GM21381 (cell line): ENCODE measurements around the gene SF1.

ENCODE experiments used
- ATAC-seq: cut with Tn5 transposase; IDR thresholded peaks from one replicate; pipeline ENCODE4 v1.9.1; 2021; ENCODE audit warnings: mild to moderate bottlenecking, moderate library complexity; ENCODE audit not compliant: unreplicated experiment

SF1 gene

GRCh38 chr11:64786308-64786707 is 8.0 kb upstream of the SF1 start:
- no peak for ATAC-seq

DNA sequence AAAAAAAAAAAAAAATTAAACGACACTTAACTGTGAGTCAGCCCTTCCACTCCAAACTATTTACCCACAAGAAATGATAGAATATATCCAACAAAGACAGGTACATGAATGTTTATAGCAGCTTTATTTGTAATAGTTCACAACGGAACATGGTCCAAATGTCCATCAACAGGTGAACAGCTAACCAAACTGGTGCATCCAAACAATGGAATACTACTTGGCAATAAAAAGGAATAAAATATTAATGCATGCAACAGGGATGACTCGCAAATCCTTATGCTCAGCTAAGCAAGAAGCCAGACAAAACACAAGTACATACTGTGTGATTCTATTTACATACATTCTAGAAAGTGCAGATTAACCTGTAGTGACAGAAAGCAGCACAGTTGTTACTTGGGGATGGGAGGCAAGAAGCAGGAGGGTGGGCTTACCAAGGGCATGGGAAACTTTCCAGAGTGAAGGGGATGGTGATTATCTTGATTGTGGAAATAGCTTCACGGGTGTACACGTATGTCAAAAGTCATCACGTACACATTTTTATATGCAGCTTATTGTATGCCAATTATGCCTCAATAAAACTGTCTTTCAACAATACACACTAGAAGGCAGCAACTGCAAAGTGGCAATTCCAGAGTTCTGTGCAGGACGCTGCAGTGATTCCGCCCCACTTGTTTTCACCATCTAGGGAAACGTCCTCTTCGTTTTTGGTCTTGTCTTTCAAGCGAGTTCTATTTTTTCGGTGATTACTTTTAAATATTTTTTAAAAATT is 6.7 kb upstream of the SF1 start:
- no peak for ATAC-seq

DNA sequence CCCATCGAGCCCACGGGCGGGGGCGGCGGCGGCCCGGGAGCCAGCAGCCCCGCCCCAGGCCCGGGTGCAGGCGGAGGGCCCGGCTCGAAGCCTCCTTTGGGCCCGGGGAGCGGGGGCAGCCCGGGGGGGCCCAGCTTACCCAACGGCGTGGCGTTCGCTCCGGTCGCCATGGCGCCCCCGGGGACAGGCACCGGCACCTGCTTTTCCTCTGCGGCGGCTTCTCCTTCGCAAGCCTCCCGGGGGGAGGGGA is 194 bp downstream of the SF1 start:
- ATAC-seq: peak; percentile 21

DNA sequence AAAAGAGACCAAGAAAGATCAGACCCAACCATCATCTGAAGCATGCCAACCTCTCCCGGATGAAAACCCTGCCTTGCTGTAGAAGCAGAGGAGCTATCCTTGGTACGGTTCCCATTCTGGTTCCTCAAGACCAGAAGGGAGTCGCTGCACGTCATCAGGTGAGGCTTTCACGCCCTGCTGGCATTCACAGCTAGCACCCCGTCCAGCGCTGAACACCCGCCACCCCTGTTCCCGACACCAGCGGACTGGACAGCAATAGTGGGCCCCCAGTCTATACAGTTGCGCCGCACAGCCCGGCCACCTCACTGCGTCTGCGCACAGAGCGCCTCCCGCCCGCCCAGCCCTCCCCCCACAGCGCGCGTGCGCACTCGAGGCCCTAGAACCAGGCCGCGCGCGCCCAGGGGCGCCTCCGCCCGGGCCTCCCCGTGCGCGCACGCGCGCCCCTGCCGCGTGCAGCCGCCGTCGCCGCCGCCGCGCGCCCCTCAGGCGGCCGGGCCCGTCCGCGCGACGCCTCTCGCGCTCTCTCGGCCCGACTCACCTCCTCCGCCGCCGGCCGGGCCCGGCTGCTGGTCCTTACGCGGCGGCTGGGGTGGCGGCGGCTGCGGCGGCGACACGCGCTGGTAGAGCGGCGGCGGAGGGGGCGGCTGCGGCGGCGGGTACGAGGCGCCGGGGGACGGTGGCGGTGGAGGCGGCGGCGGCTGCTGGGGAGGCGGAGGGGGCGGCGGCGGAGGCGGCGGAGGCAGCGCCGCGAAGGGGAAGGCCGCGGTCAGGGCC is 706 bp downstream of the SF1 start:
- ATAC-seq: peak; percentile 23

GRCh38 chr11:64776875-64777274 is 1.5 kb downstream of the SF1 start:
- ATAC-seq: no peak

- ATAC-seq: no peak
These were observed 1.9 kb downstream of the SF1 start for GRCh38 chr11:64776425-64776824.

DNA sequence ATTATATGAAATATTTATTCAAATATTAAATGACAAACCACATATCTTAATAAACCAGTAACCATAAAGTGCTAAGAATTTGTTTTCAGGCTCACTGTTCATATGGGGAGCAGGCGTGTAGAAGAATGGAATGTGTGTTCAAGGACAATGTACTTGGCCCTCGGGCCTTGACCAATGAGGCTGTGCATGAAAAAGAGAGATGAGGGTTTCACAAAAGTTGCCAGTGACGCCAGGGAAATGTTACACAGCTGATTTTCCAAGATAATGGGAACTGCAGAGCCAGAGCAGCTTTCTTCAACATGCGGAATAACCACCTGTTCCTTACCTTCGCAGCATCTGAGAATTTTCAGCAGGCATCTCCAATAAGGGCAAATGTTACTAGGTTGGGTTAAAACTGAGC is 4.2 kb downstream of the SF1 start:
- ATAC-seq: no peak

GRCh38 chr11:64772303-64773018 is 5.9 kb downstream of the SF1 start:
- no peak for ATAC-seq

DNA sequence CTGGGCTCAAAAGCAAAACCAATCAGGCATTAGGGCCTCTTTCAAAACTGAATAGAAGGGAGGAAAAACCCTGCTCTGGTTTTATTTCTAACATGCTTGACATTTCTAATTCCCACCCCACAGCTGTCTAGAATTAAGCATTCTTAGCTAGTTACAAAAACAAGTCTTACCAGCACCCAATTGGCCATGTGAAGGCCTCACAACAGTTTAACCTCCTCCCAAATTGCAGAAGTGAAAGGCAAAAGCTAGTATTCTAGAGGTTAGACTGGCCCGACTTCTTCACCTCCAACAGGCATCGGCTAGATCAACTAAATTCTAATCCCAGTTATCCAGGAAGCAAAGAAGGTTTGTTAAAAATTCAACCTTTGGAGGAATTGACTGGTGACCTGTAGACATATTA is 6.5 kb downstream of the SF1 start:
- no peak for ATAC-seq

- no peak for ATAC-seq
These were observed 8.2 kb downstream of the SF1 start for GRCh38 chr11:64770120-64770519.

GRCh38 chr11:64769283-64769682 is 9.1 kb downstream of the SF1 start:
- no peak for ATAC-seq

DNA sequence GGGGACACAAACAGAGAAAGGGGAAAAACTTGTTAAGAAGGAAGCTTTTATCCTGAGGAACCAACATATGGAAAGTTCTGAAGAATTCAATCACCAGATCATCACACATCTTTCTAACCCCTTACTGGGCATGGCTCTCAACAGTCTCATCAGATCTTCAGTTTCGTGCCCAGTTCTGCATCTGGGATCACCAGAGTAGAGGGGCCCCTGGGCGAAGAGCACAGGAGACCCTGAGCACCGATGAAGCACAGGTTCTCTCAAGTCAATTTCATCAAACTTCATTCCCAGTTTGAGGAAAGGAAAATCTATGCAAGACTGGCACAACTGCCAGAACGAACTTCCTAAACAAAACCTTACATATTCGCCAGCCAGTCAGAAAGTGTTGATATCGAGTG is 10.0 kb downstream of the SF1 start:
- ATAC-seq: no peak

GRCh38 chr11:64767344-64768299 is 10.7 kb downstream of the SF1 start:
- ATAC-seq: no peak

DNA sequence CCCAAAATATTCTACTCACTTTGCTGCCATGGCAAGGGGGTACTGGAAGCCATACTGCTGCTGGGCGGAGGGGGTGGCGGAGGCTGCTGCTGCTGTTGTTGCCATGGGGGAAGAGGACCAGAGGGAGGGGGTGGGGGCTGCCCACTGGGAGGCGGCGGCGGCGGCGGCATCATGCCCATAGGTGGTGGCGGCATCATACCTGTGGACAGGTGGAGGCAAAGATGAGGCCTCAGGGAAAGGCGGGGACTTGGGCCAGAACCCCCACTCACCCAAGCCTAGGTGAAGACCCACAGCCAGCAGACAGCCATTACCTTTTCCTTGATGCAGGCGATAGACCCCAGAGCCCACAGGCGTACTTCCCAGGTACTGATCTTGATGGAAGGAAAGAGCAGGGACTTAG is 11.5 kb downstream of the SF1 start:
- ATAC-seq: no peak

DNA sequence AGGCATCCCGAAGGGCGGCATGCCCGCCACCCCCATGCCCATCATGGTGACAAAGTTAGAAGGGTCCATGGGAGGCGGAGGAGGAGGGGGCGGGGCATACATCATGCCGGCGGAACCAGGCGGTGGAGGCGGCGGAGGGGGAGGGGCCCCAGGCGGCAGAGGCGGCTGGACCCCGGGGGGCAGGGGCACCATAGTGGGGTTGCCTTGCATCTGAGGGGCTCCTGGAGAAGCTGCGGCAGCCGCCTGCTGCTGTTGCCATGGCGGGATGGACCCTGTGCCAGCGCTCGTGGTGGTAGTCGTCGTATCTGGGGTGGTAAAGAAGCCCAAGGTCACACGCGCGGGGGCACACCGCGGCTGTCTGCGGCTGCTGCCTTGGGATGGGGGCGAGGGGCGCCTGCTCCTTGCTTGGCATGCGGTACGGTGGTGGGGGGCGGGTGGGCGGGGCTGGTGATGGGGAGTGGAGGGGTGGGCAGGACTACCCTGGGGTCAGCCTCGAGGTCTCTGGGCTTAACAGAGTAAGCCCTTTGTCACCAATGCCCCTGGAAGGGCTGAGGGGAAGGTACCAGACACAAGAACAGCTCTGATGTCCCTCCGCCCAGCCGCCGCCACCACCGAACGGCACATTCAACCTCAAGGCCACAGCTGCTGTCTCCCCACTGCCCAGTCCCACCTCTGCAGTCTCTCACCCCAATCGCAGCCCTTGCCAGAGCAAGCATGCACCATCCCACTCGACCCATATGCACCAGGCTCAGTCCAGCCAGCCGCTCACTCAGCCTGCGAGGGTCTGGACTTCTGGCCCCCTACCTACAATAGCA is 12.3 kb downstream of the SF1 start:
- no peak for ATAC-seq

GRCh38 chr11:64765291-64765850 is 13.0 kb downstream of the SF1 start:
- ATAC-seq: no peak

- no peak for ATAC-seq
These were observed 13.6 kb downstream of the SF1 start for GRCh38 chr11:64764753-64765152.

GRCh38 chr11:64764040-64764611 is 14.2 kb downstream of the SF1 start:
- no peak for ATAC-seq

GRCh38 chr11:64763526-64764039 is 14.8 kb downstream of the SF1 start:
- ATAC-seq: no peak
